ENCODE measurements around the gene HTR3E.

Gene HTR3E

GRCh38 chr3:184133840-184134745, 37.2 kb downstream of the HTR3E start (continued):
- TF ChIP-seq REST (tag by site-specific recombination; IDR thresholded peaks at IDR 0.05) (peak; percentile 23; the same call in 1 of the 2 replicates), ZFHX2 (tag by site-specific recombination; conservative IDR thresholded peaks at IDR 0.05) (peak; percentile 15; the same call in 1 of the 2 replicates), FEZF1 (tag by site-specific recombination; IDR thresholded peaks at IDR 0.05) (peak; percentile 49; the same call in 1 of the 2 replicates), KLF17 (tag by site-specific recombination; IDR thresholded peaks at IDR 0.05) (no peak), ZNF280C (tag by site-specific recombination; IDR thresholded peaks at IDR 0.05) (no peak), ZNF221 (tag by site-specific recombination; IDR thresholded peaks at IDR 0.05; ENCODE audit: borderline replicate concordance) (no peak), HIC1 (tag by site-specific recombination; IDR thresholded peaks at IDR 0.05) (no peak), BCL6B (tag by site-specific recombination; IDR thresholded peaks at IDR 0.05) (no peak), ZNF670 (tag by site-specific recombination; IDR thresholded peaks at IDR 0.05; ENCODE audit: low read depth) (no peak), PRDM4 (tag by site-specific recombination; IDR thresholded peaks at IDR 0.05) (no peak), HOXA7 (CRISPR knock-in tag; IDR thresholded peaks at IDR 0.05; ENCODE audit: borderline replicate concordance) (no peak), ZNF623 (tag by site-specific recombination; IDR thresholded peaks at IDR 0.05) (no peak), ZNF311 (tag by site-specific recombination; IDR thresholded peaks at IDR 0.05; ENCODE audit: borderline replicate concordance) (no peak), ZNF501 (tag by site-specific recombination; IDR thresholded peaks at IDR 0.05) (peak; percentile 62; the same call in 1 of the 2 replicates), GLIS1 (tag by site-specific recombination; IDR thresholded peaks at IDR 0.05) (0 out of 2 replicates have a peak, but pooled peaks have one; percentile 7), ZNF138 (tag by site-specific recombination; IDR thresholded peaks at IDR 0.05; ENCODE audit: borderline replicate concordance) (no peak), ZBTB1 (tag by site-specific recombination; IDR thresholded peaks at IDR 0.05) (no peak), ZNF391 (tag by site-specific recombination; IDR thresholded peaks at IDR 0.05; ENCODE audit: borderline replicate concordance, low read depth) (no peak), ZNF202 (tag by site-specific recombination; IDR thresholded peaks at IDR 0.05; ENCODE audit: borderline replicate concordance) (no peak)

Data from HEK293 (cell line).